Raji (cell line): ENCODE measurements around the gene NR3C2.

Source experiments
- POLR2A ChIP-seq: IDR thresholded peaks from 2 replicates; pipeline ENCODE4 v1.6.1; 2011; ENCODE audit warnings: low read depth, low read length, control low read depth; ENCODE audit not compliant: insufficient read depth

NR3C2 gene

GRCh38 chr4:148116264-148116663 is 325.9 kb downstream of the NR3C2 start:
- no peak for TF ChIP-seq POLR2A

DNA sequence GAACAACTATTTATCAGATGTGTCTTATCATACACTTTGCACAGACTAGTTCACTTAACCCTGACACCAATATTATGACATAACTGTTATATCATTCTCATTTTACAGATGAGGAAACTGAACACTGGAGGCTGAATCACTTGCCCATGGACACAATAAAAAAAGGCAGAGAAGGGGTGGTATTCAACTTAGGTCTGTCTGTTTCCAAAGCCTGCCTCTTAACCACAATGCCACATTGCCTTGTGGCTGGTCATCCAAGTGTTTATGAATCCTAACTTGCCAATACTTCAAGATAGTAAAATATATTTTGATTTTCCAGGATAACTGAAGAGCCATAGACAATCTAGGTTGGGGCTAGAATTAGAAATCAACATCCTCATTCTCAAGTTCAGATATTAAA is 327.8 kb downstream of the NR3C2 start:
- no peak for TF ChIP-seq POLR2A

- no peak for TF ChIP-seq POLR2A
Measured at GRCh38 chr4:148112231-148112982, 329.8 kb downstream of the NR3C2 start.

GRCh38 chr4:148110169-148110568 is 332.0 kb downstream of the NR3C2 start:
- TF ChIP-seq POLR2A, result no peak

GRCh38 chr4:148109216-148109615 is 333.0 kb downstream of the NR3C2 start:
- TF ChIP-seq POLR2A, result no peak

DNA sequence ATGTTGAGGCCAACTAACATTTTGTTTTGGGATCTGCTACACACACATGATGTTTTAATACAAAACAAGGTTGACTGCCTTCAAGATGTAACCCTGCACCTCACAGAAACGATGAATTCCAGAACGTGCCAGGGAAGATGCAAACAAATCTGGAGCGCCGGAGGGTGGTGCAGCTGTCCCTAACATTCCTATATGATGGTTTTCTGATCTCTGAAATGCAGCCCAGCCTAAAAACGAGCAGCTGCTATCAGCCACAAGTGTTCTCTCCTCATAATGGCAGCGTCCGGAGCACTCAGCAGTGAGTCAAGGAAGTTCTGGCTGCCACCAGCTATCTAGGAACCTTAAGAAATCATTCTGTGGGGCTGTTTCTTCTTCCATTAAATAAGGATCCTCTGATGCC is 333.4 kb downstream of the NR3C2 start:
- TF ChIP-seq POLR2A, result no peak

GRCh38 chr4:148103597-148104355 is 338.4 kb downstream of the NR3C2 start:
- TF ChIP-seq POLR2A, result no peak

- no peak for TF ChIP-seq POLR2A
Measured at GRCh38 chr4:148101790-148102189, 340.4 kb downstream of the NR3C2 start.

DNA sequence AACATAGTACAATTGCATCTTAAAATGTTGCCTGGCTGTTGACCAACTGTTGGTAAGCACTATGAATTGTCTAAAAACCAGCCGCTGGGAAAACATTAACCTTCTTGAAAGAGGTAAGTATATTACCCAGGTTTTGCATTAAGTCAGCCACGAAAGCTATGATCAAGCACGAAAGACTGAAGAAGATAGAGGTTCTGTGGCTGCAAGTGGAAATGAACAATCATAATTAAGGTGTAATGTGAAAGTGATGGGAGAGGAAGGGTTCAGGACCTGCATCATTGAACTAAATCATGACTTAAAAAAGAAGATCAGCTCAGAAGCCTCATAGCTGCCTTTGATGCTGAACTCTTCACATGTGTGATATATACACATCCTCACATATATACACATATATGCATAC is 341.0 kb downstream of the NR3C2 start:
- no peak for TF ChIP-seq POLR2A

- TF ChIP-seq POLR2A, result no peak
Measured at GRCh38 chr4:148097801-148098200, 344.4 kb downstream of the NR3C2 start.

DNA sequence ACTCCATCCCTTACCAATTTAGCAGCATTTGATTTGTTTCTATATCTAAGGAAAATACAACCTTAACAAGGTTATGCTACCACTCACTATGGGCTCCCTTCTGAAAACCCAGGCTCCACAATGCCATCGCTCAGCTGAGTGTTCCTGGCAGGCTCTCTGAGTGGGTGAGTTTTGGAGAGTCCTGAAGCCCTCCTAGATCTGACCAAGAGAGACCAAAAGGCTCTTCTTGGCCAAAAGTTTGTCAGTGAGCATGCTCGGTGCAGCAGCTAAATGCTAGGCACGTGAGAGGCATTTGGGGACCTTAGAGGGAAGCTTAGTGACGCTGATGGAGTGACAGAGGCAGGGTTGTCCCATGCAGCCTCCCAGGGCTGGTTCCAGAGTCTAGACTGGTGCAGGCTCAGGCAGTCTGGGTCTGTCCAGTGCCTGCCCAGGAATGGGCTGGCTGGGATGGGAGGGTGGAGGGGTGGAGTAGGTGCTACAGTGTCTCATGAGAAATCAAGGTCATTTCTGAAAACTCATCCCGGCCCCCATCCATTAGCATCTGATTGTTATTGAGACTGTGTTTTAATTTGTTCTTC is 346.8 kb downstream of the NR3C2 start:
- no peak for TF ChIP-seq POLR2A

DNA sequence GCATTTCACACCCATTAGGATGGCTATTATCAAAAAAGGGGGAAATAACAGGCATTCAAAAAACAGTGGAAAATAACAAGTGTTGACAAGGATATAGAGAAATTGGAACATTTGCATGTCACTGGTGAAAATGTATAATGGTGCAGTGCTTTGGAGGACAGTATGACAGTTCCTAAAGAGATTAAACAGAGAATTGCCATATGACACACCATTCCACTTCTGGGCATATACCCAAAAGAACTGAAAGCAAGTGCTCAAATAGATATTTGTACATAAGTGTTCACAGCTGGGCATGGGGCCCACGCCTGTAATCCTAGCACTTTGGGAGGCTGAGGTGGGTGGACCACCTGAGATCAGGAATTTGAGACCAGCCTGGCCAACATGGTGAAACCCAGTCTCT is 348.1 kb downstream of the NR3C2 start:
- no peak for TF ChIP-seq POLR2A

- TF ChIP-seq POLR2A, result no peak
Measured at GRCh38 chr4:148093065-148093464, 349.1 kb downstream of the NR3C2 start.

DNA sequence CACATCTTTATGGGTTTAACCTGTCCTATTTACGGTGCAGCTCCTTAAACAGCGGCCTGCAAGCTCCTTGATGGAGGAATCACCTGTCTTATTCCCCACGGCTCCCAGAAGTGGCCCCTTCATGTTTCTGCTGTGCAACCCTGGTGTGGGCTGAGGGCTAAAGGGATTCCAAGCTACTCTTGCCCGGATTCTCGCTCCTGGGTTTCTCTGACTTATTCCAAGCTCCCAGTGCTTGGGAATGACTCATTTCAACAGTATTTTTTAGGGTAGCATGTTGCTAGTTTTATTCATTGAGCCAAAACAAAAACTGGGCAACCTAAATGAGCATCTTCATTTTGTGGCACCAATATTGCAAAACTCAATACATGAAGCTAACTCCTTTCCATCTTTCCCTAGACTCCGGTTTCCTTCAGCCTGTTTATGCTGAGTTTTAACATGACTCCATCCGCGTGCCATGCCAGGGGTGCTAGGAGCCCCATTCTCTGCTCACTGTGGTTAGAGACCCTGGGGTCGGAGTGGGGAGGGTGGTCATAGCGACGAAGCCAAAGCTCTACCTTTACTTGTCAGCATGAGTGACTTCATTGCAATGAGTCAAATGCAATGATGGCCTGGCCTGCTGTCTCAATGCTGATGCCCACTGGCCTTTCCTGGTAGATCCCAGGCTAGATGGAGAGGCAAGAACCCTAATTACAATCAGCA is 349.7 kb downstream of the NR3C2 start:
- no peak for TF ChIP-seq POLR2A

DNA sequence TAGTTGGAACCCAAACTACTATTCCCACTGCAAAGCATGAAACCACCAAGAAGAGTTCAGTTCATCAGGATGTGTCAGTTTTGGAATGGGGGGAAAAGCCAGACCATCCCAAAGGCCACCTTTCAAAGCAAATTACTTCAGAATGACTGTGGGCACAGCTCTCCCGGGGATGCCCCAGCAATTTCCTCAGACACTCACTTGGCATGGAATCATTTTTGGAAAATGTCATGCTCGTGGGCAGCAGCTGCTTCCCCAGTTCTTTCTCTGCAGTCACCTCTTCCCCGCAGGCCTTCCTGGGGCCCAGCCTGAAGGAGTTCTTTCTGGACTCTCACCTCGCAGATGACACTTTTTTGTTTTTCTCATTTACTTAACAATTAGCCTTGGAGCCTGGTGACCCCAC is 350.3 kb downstream of the NR3C2 start:
- no peak for TF ChIP-seq POLR2A
